CD8-positive, alpha-beta memory T cell (primary cell): ENCODE results near the gene IL1RAP. TPM values are rescaled to one million over a fixed set of nuclear protein-coding genes. Genes with fewer than 3 reads are reported as not detected.

Source experiments
- CTCF ChIA-PET: fragments of 350-600 bp; sonication (Branson Sonifier 250); formaldehyde crosslinking; loops from one replicate; lab custom pipeline; 2021; ENCODE audit warnings: antibody characterized with exemption; lab: Charles Lee
- POLR2A ChIA-PET: fragments of 350-600 bp; sonication (Branson Sonifier 250); formaldehyde crosslinking; loops from one replicate; lab custom pipeline; 2021; ENCODE audit warnings: antibody characterized with exemption; lab: Charles Lee
- DNase-seq, 5 donors: peaks; one replicate each; pipeline versions ENCODE4 v3.0.0 to v3.0.0-alpha.2; 2020 to 2022; ENCODE audit warnings: mixed read lengths in 1 of 5
- H3K27ac ChIP-seq: one replicate; pipeline ENCODE4 v1.7.0; 2013; ENCODE audit warnings: low read depth, mild to moderate bottlenecking, low read length, moderate library complexity
- H3K27me3 ChIP-seq: 2 replicates; pipeline ENCODE4 v1.7.0; 2013; ENCODE audit warnings: low read length, mild to moderate bottlenecking; ENCODE audit not compliant: insufficient read depth, poor library complexity, severe bottlenecking
- H3K36me3 ChIP-seq: 2 replicates; pipeline ENCODE4 v1.7.0; 2013; ENCODE audit warnings: mild to moderate bottlenecking, low read length, moderate library complexity; ENCODE audit not compliant: insufficient read depth
- H3K4me1 ChIP-seq: 2 replicates; pipeline ENCODE4 v1.7.0; 2013; ENCODE audit warnings: mild to moderate bottlenecking, low read length, moderate library complexity; ENCODE audit not compliant: insufficient read depth
- H3K4me3 ChIP-seq: 2 replicates; pipeline ENCODE4 v1.7.0; 2013; ENCODE audit warnings: mild to moderate bottlenecking, low read length
- H3K9me3 ChIP-seq: 2 replicates; pipeline ENCODE4 v1.7.0; 2013; ENCODE audit warnings: mild to moderate bottlenecking, low read length
- H3K27ac Mint-ChIP-seq, 8 donors: one replicate each; pipeline ENCODE4 v1.8.0; 2020 to 2021; ENCODE audit warnings: mixed read lengths in 8 of 8, mild to moderate bottlenecking in 6 of 8, inconsistent platforms in 3 of 8, moderate library complexity in 3 of 8
- H3K27me3 Mint-ChIP-seq, 2 donors: one replicate each; pipeline ENCODE4 v1.8.0; 2020 to 2021; ENCODE audit warnings: mixed read lengths in 2 of 2, mild to moderate bottlenecking in 1 of 2, moderate library complexity in 1 of 2
- H3K36me3 Mint-ChIP-seq, 3 donors: one replicate each; pipeline ENCODE4 v1.8.0; 2020 to 2021; ENCODE audit warnings: mixed read lengths in 3 of 3, inconsistent platforms in 1 of 3, mild to moderate bottlenecking in 1 of 3
- H3K4me1 Mint-ChIP-seq, 3 donors: one replicate each; pipeline ENCODE4 v1.8.0; 2020 to 2021; ENCODE audit warnings: mixed read lengths in 3 of 3, inconsistent platforms in 1 of 3, mild to moderate bottlenecking in 1 of 3
- H3K4me3 Mint-ChIP-seq, 7 donors: one replicate each; pipeline ENCODE4 v1.8.0; 2020 to 2021; ENCODE audit warnings: mixed read lengths in 7 of 7, mild to moderate bottlenecking in 6 of 7, moderate library complexity in 4 of 7, inconsistent platforms in 2 of 7
- H3K9me3 Mint-ChIP-seq, 5 donors: one replicate each; pipeline ENCODE4 v1.8.0; 2020 to 2022; ENCODE audit warnings: mixed read lengths in 5 of 5, mild to moderate bottlenecking in 3 of 5, moderate library complexity in 2 of 5, inconsistent platforms in 1 of 5
- polyA plus RNA-seq: library from polyadenylated mRNA; unstranded; fragments of 300-500 nt; fragmentation: Illumina TruSeq; gene quantifications from one replicate; pipeline ENCODE4 v1.2.3, GENCODE V29; 2021
- total RNA-seq, 2 experiments: library from RNA; stranded (reverse); gene quantifications; one replicate each; pipeline ENCODE4 v1.2.3, GENCODE V29; 2021

The IL1RAP gene
- total and polyA plus RNA-seq, 3 experiments from 2014 or later, result 5.2 to 11.5 (median 6.7) TPM

DNA sequence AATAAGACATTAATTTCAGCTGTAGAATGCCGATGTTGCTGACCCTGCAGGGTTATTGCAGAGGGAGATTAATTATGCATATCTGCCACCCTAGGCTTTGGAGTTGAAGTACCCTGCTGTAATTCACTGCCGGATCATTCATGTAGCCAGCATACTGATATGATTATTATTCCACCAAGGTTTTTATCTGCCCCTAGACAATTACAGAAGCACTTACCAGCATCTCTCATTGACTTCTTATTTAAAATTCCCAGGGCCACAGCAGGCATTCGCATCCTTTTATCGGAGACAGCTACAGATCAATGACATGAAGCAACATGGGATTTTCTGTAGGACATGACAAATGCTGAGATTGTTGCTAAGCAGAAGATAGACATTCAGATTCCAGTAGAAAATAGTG is 31.3 kb downstream of the IL1RAP start:
- DNase-seq, result no peak
- Mint-ChIP-seq H3K36me3 (peaks cover 0 to 10% (median 6%) of the 10 kb centered on the region in 3 donors), H3K4me3 (no peak overlapping the region), H3K9me3 (no peaks in the 10 kb centered on the region), H3K27me3 (no peaks in the 10 kb centered on the region), H3K27ac (no peak overlapping the region), H3K4me1 (peaks cover 0 to 4% (median 0%) of the 10 kb centered on the region in 3 donors)
- no peak overlapping the region for H3K4me3 ChIP-seq
- ChIA-PET CTCF (no interaction called here), POLR2A (no interaction called here)
- H3K27me3 ChIP-seq, result no peaks in the 10 kb centered on the region
- no peaks in the 10 kb centered on the region for H3K9me3 ChIP-seq
- H3K27ac ChIP-seq, result no peak overlapping the region
- no peaks in the 10 kb centered on the region for H3K36me3 ChIP-seq
- no peaks in the 10 kb centered on the region for H3K4me1 ChIP-seq

DNA sequence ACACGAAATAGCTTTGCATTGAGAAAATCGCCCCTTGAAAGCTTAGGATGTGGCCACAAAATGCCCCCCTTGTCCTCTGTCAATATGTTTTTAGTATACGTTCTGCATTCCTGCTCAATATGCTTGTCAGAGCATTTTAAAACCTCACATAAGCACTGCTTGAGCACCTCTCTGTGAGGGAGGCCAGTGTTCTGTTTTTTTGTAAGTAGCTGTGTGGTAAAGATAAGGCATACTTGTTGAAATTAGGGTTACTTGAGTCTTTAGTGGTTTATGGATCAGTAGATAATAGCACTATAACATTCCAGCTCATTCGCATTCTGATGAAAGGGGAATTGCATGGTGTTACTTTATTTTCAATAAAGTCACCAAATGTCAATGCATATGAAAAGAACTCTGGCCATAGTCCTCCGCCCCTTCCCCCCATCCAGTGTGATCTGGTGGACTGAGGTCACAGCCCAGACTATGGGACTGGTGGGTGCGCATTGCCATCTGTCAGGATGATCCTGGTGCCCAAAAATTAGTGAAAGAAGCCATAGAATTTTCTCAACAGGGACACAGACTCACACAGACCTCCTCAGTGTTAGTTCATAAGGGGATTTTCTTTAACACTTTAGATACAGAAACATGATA is 33.1 kb downstream of the IL1RAP start:
- ChIA-PET CTCF (no interaction called here), POLR2A (no interaction called here)
- peak overlapping the region in 1 of 8 donors; percentile 25 for H3K27ac Mint-ChIP-seq
- no peak for DNase-seq
- H3K9me3 Mint-ChIP-seq, result peaks cover 0 to 7% (median 3%) of the 10 kb centered on the region in 5 donors
- Histone ChIP-seq H3K9me3 (no peaks in the 10 kb centered on the region), H3K4me1 (no peaks in the 10 kb centered on the region), H3K27ac (no peak overlapping the region), H3K27me3 (no peaks in the 10 kb centered on the region), H3K4me3 (no peak overlapping the region), H3K36me3 (no peaks in the 10 kb centered on the region)
- peaks cover 3 to 20% (median 4%) of the 10 kb centered on the region in 3 donors for H3K36me3 Mint-ChIP-seq
- no peaks in the 10 kb centered on the region for H3K27me3 Mint-ChIP-seq
- H3K4me3 Mint-ChIP-seq, result no peak overlapping the region
- H3K4me1 Mint-ChIP-seq, result peaks cover 0 to 4% (median 0%) of the 10 kb centered on the region in 3 donors

DNA sequence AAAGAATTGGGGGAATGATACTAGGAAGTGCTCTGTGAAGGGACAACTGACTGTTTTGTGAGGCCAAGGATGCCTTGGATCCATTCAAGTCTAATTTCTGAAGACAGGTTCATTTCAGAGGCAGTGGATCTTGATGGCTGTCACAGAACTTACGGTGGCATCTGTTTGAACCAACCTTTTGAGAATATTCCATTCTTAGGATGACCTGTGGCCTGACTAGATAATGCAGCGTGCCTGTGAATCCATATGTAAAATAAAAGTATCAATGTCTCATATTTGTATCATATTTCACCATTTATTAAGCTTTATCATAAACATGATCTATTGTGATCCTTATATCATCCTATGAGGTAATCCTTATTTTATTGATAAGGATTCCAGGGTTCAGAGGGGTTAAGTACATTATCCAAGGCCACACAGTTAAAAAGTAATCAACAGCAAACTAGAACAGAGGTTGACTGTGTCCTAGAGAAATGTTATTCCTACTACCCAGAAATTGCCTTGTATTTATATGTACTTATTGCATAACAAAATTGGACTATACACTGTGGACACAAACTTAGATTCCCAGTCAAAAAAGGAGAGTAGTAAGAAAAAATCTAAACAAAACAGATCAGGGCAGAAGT is 34.3 kb downstream of the IL1RAP start:
- Mint-ChIP-seq H3K9me3 (peaks cover 0 to 13% (median 5%) of the 10 kb centered on the region in 5 donors), H3K4me3 (no peak overlapping the region), H3K27me3 (no peaks in the 10 kb centered on the region), H3K4me1 (peaks cover 0 to 4% (median 0%) of the 10 kb centered on the region in 3 donors), H3K27ac (no peak overlapping the region), H3K36me3 (peaks cover 1 to 25% (median 4%) of the 10 kb centered on the region in 3 donors)
- H3K27me3 ChIP-seq, result no peaks in the 10 kb centered on the region
- H3K4me3 ChIP-seq, result no peak overlapping the region
- ChIA-PET CTCF (no interaction called here), POLR2A (no interaction called here)
- H3K9me3 ChIP-seq, result no peaks in the 10 kb centered on the region
- no peaks in the 10 kb centered on the region for H3K36me3 ChIP-seq
- no peaks in the 10 kb centered on the region for H3K4me1 ChIP-seq
- no peak for DNase-seq
- H3K27ac ChIP-seq, result no peak overlapping the region

DNA sequence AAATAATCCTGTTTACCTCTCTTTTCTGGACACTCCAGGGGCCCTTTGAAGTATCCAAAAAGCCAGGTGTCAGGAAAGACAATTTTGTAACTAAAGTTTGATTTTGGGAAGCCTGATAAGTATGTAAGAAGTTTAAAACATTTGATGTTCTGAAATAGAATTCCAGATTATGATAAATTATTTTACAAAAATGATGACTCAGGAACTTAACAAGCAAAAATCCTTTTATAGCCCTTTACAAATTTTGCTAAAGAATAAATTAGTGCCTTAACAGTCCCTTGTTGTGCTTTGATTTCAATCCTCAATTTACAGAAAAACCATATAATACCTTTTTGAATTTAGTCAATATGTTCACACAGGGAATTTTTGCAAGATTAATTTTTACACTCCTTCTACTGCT is 38.1 kb downstream of the IL1RAP start:
- H3K27me3 ChIP-seq, result no peaks in the 10 kb centered on the region
- no peaks in the 10 kb centered on the region for H3K36me3 ChIP-seq
- no peaks in the 10 kb centered on the region for H3K27me3 Mint-ChIP-seq
- H3K9me3 Mint-ChIP-seq, result peaks cover 0 to 13% (median 5%) of the 10 kb centered on the region in 5 donors
- no peaks in the 10 kb centered on the region for H3K9me3 ChIP-seq
- peaks cover 0 to 2% (median 0%) of the 10 kb centered on the region in 3 donors for H3K4me1 Mint-ChIP-seq
- no peak overlapping the region for H3K4me3 ChIP-seq
- ChIA-PET POLR2A (no interaction called here), CTCF (no interaction called here)
- no peak overlapping the region for H3K4me3 Mint-ChIP-seq
- no peak overlapping the region for H3K27ac Mint-ChIP-seq
- H3K27ac ChIP-seq, result no peak overlapping the region
- no peaks in the 10 kb centered on the region for H3K4me1 ChIP-seq
- H3K36me3 Mint-ChIP-seq, result peaks cover 7 to 36% (median 8%) of the 10 kb centered on the region in 3 donors
- no peak for DNase-seq

DNA sequence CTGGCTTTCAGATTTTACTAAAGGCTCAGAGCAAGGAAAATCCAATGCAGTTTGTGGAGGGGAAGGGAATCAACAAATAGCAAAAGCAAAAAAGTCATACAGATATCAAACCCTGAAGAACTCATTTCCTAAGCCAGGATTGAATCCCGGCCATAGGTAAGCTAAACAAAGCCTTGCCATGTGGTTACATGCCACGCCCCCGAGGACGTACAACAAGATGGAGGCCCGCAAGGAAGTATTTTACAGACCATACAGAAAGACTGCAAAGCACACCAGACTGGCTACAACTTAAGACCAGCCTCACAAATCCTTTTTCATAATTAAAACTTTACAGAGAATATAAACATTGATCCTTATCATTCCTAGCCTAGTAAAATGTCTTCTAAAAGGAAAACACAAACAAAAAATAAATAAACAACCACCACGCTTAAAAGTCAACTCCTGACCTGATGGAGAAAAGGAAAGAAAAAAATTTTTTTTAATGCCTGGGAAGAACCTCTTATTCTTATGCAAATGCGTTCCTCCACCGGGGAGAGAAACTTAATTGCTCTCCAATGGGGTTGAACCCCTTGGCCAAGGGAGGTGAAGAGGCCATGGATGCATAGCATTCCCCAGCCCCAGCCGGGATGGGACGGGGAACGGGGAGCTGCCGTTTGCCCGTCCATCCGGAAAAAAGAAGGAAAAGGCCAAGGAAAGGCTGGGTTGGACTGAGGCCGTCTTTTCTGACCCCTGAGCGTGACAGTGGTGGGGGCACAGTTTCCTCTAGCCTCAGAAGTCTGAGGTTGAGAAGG is 39.3 kb downstream of the IL1RAP start:
- Mint-ChIP-seq H3K9me3 (peaks cover 0 to 13% (median 5%) of the 10 kb centered on the region in 5 donors), H3K36me3 (peaks cover 11 to 41% (median 13%) of the 10 kb centered on the region in 3 donors), H3K27ac (peak overlapping the region in 1 of 8 donors; percentile 60), H3K4me1 (peaks cover 0 to 4% (median 0%) of the 10 kb centered on the region in 3 donors), H3K27me3 (no peaks in the 10 kb centered on the region), H3K4me3 (no peak overlapping the region)
- no peaks in the 10 kb centered on the region for H3K9me3 ChIP-seq
- H3K36me3 ChIP-seq, result no peaks in the 10 kb centered on the region
- no peak overlapping the region for H3K4me3 ChIP-seq
- POLR2A ChIA-PET, result no interaction called here
- CTCF ChIA-PET, result no interaction called here
- H3K27me3 ChIP-seq, result no peaks in the 10 kb centered on the region
- no peak for DNase-seq
- H3K27ac ChIP-seq, result no peak overlapping the region
- H3K4me1 ChIP-seq, result no peaks in the 10 kb centered on the region

DNA sequence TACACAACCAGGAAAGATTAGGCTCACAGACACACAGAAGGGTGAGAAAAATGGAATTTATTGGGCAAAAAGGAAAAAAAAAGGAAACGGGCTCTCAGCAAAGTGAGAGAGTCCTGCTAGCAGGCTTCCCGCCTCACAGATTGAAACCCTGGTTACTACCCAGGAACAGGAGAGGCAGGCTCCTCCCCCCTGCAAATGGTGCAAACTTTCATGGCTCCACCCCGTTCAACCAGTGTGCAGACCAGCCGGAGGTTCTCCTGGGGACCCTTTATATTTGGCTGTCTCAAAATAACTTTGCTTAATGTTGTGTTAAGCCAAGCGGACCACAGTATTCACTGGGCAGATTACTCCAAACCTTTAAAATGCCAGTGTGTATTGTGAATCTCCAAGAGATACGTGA is 40.3 kb downstream of the IL1RAP start:
- no peaks in the 10 kb centered on the region for H3K36me3 ChIP-seq
- H3K27me3 ChIP-seq, result no peaks in the 10 kb centered on the region
- no peak for DNase-seq
- peaks cover 0 to 21% (median 5%) of the 10 kb centered on the region in 5 donors for H3K9me3 Mint-ChIP-seq
- no peak overlapping the region for H3K4me3 Mint-ChIP-seq
- peaks cover 13 to 47% (median 14%) of the 10 kb centered on the region in 3 donors for H3K36me3 Mint-ChIP-seq
- H3K27ac Mint-ChIP-seq, result no peak overlapping the region
- no peak overlapping the region for H3K4me3 ChIP-seq
- CTCF ChIA-PET, result no interaction called here
- H3K27ac ChIP-seq, result no peak overlapping the region
- H3K27me3 Mint-ChIP-seq, result no peaks in the 10 kb centered on the region
- H3K9me3 ChIP-seq, result no peaks in the 10 kb centered on the region
- H3K4me1 ChIP-seq, result no peaks in the 10 kb centered on the region
- H3K4me1 Mint-ChIP-seq, result peaks cover 0 to 4% (median 0%) of the 10 kb centered on the region in 3 donors
- POLR2A ChIA-PET, result no interaction called here

DNA sequence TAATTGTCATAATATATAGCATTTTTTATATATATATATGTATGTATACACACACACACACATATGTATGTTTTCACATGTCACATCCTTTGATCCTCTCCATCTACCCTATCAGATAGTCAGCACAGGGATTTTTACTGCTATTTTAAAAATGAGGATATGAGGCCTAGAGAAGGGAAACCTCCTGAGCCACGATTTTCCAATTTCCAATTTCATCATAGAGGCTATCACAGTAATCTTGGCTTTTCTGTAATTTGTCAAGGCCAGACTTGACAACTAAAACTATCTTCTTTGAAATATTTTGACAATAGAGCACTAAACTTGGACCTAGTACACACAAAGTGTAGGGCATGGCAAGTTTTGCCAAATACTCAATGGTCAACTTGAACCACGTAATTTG is 42.5 kb downstream of the IL1RAP start:
- H3K4me3 ChIP-seq, result no peak overlapping the region
- H3K27ac Mint-ChIP-seq, result peak overlapping the region in 1 of 8 donors; percentile 3
- DNase-seq, result no peak
- POLR2A ChIA-PET, result no interaction called here
- CTCF ChIA-PET, result no interaction called here
- H3K27ac ChIP-seq, result no peak overlapping the region
- H3K27me3 Mint-ChIP-seq, result no peaks in the 10 kb centered on the region
- H3K36me3 Mint-ChIP-seq, result peaks cover 11 to 44% (median 17%) of the 10 kb centered on the region in 3 donors
- H3K36me3 ChIP-seq, result no peaks in the 10 kb centered on the region
- H3K4me1 ChIP-seq, result no peaks in the 10 kb centered on the region
- H3K9me3 Mint-ChIP-seq, result peaks cover 0 to 19% (median 5%) of the 10 kb centered on the region in 5 donors
- H3K4me3 Mint-ChIP-seq, result no peak overlapping the region
- peaks cover 0 to 4% (median 0%) of the 10 kb centered on the region in 3 donors for H3K4me1 Mint-ChIP-seq
- H3K27me3 ChIP-seq, result no peaks in the 10 kb centered on the region
- no peaks in the 10 kb centered on the region for H3K9me3 ChIP-seq

DNA sequence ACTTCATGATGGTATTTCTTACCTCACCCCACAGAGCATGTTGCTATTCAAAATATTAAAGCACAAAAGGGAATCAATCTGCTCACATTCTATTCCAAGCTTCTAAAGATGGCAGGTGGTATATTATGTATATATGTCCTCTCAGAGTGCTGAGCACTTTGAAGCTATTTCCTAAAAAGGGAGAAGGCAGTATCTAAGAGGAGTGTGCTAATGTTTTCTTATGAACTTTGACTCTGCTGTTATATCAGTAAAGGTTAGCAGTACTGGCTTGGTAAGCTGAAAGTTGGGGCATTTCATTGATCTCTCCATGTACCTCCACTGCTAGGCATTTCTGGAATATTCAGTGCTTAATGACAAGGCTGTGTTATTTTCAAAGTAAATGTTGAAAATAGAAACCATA is 43.4 kb downstream of the IL1RAP start:
- H3K36me3 Mint-ChIP-seq, result peaks cover 9 to 39% (median 17%) of the 10 kb centered on the region in 3 donors
- POLR2A ChIA-PET, result no interaction called here

More for the DNA sequence above, 43.4 kb downstream of the IL1RAP start:
- Mint-ChIP-seq H3K4me1 (peaks cover 0 to 4% (median 4%) of the 10 kb centered on the region in 3 donors), H3K27me3 (no peaks in the 10 kb centered on the region), H3K4me3 (no peak overlapping the region), H3K27ac (no peak overlapping the region), H3K9me3 (peaks cover 0 to 11% (median 2%) of the 10 kb centered on the region in 5 donors)
- CTCF ChIA-PET, result no interaction called here
- DNase-seq, result no peak
- Histone ChIP-seq H3K27me3 (no peaks in the 10 kb centered on the region), H3K27ac (no peak overlapping the region), H3K4me1 (no peaks in the 10 kb centered on the region), H3K9me3 (no peaks in the 10 kb centered on the region), H3K36me3 (no peaks in the 10 kb centered on the region), H3K4me3 (no peak overlapping the region)
